Neural progenitor cell (in vitro differentiated cells): ENCODE data around the gene EPHA3. TPM values are rescaled to one million over a fixed set of nuclear protein-coding genes. Genes with fewer than 3 reads are reported as not detected.
A peak's percentile ranks its signal among the peaks of the same experiment; 100 is the strongest.

ENCODE experiments used
- DNase-seq: peaks from one replicate; pipeline ENCODE4 v3.0.0-alpha.2; 2016; ENCODE audit warnings: low spot score
- H2AFZ ChIP-seq: fragments of 200-600 bp; sonication (generic); replicated peaks from 2 replicates; pipeline ENCODE4 v1.6.1; 2016; ENCODE audit warnings: antibody characterized with exemption
- H3F3A ChIP-seq: fragments of 200-600 bp; sonication (generic); 2 replicates; pipeline ENCODE4 v1.6.1; 2016; ENCODE audit warnings: antibody characterized with exemption, low read depth
- H3K27ac ChIP-seq: fragments of 200-600 bp; sonication (generic); 2 replicates; pipeline ENCODE4 v1.5.1; 2016; ENCODE audit warnings: mild to moderate bottlenecking
- H3K27me3 ChIP-seq: fragments of 200-600 bp; sonication (generic); 2 replicates; pipeline ENCODE4 v1.6.1; 2016; ENCODE audit warnings: mild to moderate bottlenecking, moderate library complexity
- H3K36me3 ChIP-seq: fragments of 200-600 bp; sonication (generic); 2 replicates; pipeline ENCODE4 v1.5.1; 2016
- H3K4me1 ChIP-seq: fragments of 200-600 bp; sonication (generic); 2 replicates; pipeline ENCODE4 v1.6.1; 2016; ENCODE audit warnings: mixed run types
- H3K4me2 ChIP-seq: fragments of 200-600 bp; sonication (generic); 2 replicates; pipeline ENCODE4 v1.6.1; 2016
- H3K4me3 ChIP-seq: fragments of 200-600 bp; sonication (generic); 2 replicates; pipeline ENCODE4 v1.5.1; 2016
- H3K79me2 ChIP-seq: fragments of 200-600 bp; sonication (generic); 2 replicates; pipeline ENCODE4 v1.6.1; 2016; ENCODE audit warnings: low read depth
- H3K9ac ChIP-seq: fragments of 200-600 bp; sonication (generic); 2 replicates; pipeline ENCODE4 v1.6.1; 2016
- H3K9me3 ChIP-seq: fragments of 200-600 bp; sonication (generic); 2 replicates; pipeline ENCODE4 v1.5.1; 2016; ENCODE audit warnings: low read depth
- H4K20me1 ChIP-seq: fragments of 200-600 bp; sonication (generic); 2 replicates; pipeline ENCODE4 v1.6.1; 2016; ENCODE audit warnings: low read depth
- H3K27ac Mint-ChIP-seq: 3 replicates; pipeline ENCODE4 v1.8.0; 2021; ENCODE audit warnings: mixed read lengths
- H3K27me3 Mint-ChIP-seq: 2 replicates; pipeline ENCODE4 v1.8.0; 2022; ENCODE audit warnings: low read depth, mild to moderate bottlenecking, inconsistent platforms, moderate library complexity, mixed read lengths; ENCODE audit not compliant: insufficient read depth
- H3K36me3 Mint-ChIP-seq: 3 replicates; pipeline ENCODE4 v1.8.0; 2021; ENCODE audit warnings: mixed read lengths
- H3K4me1 Mint-ChIP-seq: 3 replicates; pipeline ENCODE4 v1.8.0; 2021; ENCODE audit warnings: mixed read lengths
- H3K4me3 Mint-ChIP-seq: 3 replicates; pipeline ENCODE4 v1.8.0; 2021; ENCODE audit warnings: mild to moderate bottlenecking, moderate library complexity, mixed read lengths
- H3K9me3 Mint-ChIP-seq: 3 replicates; pipeline ENCODE4 v1.8.0; 2020; ENCODE audit warnings: mixed read lengths
- CTCF ChIP-seq: fragments of 200-600 bp; sonication (generic); IDR thresholded peaks from 2 replicates; pipeline ENCODE4 v1.5.1; 2017; ENCODE audit warnings: antibody characterized with exemption, mild to moderate bottlenecking
- EZH2 ChIP-seq: fragments of 200-600 bp; sonication (generic); IDR thresholded peaks from 2 replicates; pipeline ENCODE4 v1.6.1; 2017; ENCODE audit warnings: antibody characterized with exemption, mild to moderate bottlenecking, moderate library complexity
- EZH2phosphoT487 ChIP-seq: fragments of 200-600 bp; sonication (generic); IDR thresholded peaks from 2 replicates; pipeline ENCODE4 v1.6.1; 2017; ENCODE audit warnings: antibody characterized with exemption
- total RNA-seq: library from RNA; depleted of rRNA; stranded (reverse); fragments of >200 nt; gene quantifications from 2 replicates; pipeline ENCODE4 v1.2.3, GENCODE V29; 2015; ENCODE audit warnings: low replicate concordance

EPHA3 gene
- total RNA-seq, 1 donor from 2014 or later, result 0.36 TPM

GRCh38 chr3:89452066-89452465 is 344.6 kb downstream of the EPHA3 start:
- no peak overlapping the region for H3K27ac ChIP-seq
- H3K27me3 Mint-ChIP-seq, result peaks cover 5% of the 10 kb centered on the region
- H3K9me3 ChIP-seq, result no peaks in the 10 kb centered on the region
- no peak overlapping the region for H3K27ac Mint-ChIP-seq
- H4K20me1 ChIP-seq, result no peaks in the 10 kb centered on the region
- peaks cover 7% of the 10 kb centered on the region for H3K9me3 Mint-ChIP-seq
- H3K4me3 ChIP-seq, result no peak overlapping the region
- no peaks in the 10 kb centered on the region for H3K4me1 ChIP-seq
- no peaks in the 10 kb centered on the region for H3K36me3 ChIP-seq
- no peak overlapping the region for H3K4me2 ChIP-seq
- peaks cover 32% of the 10 kb centered on the region for H3K36me3 Mint-ChIP-seq
- no peak overlapping the region for H3K4me3 Mint-ChIP-seq
- no peak for TF ChIP-seq CTCF
- no peak for TF ChIP-seq EZH2
- TF ChIP-seq EZH2phosphoT487, result no peak
- H2AFZ ChIP-seq, result no peak overlapping the region
- no peak overlapping the region for H3K9ac ChIP-seq
- no peaks in the 10 kb centered on the region for H3K27me3 ChIP-seq
- H3F3A ChIP-seq, result no peaks in the 10 kb centered on the region
- H3K79me2 ChIP-seq, result no peaks in the 10 kb centered on the region
- no peak for DNase-seq
- no peaks in the 10 kb centered on the region for H3K4me1 Mint-ChIP-seq

GRCh38 chr3:89455240-89455639 is 347.8 kb downstream of the EPHA3 start:
- H3K36me3 Mint-ChIP-seq, result peaks cover 37% of the 10 kb centered on the region

GRCh38 chr3:89467898-89468363 is 360.5 kb downstream of the EPHA3 start:
- no peaks in the 10 kb centered on the region for H3K9me3 ChIP-seq
- Mint-ChIP-seq H3K36me3 (peaks cover 4% of the 10 kb centered on the region), H3K27ac (peak overlapping the region; percentile 80), H3K27me3 (no peaks in the 10 kb centered on the region), H3K4me3 (no peak overlapping the region), H3K9me3 (peaks cover 2% of the 10 kb centered on the region), H3K4me1 (peaks cover 20% of the 10 kb centered on the region)
- H3K9ac ChIP-seq, result no peak overlapping the region
- no peaks in the 10 kb centered on the region for H3K27me3 ChIP-seq
- no peaks in the 10 kb centered on the region for H4K20me1 ChIP-seq
- peak; percentile 63 for DNase-seq
- no peak overlapping the region for H3K27ac ChIP-seq
- TF ChIP-seq EZH2phosphoT487, result no peak
- no peak for TF ChIP-seq EZH2
- TF ChIP-seq CTCF, result no peak
- no peaks in the 10 kb centered on the region for H3K79me2 ChIP-seq
- no peaks in the 10 kb centered on the region for H3K36me3 ChIP-seq
- peak overlapping the region; percentile 7 for H3K4me2 ChIP-seq
- peaks cover 11% of the 10 kb centered on the region for H3K4me1 ChIP-seq
- no peaks in the 10 kb centered on the region for H3F3A ChIP-seq
- H3K4me3 ChIP-seq, result no peak overlapping the region
- no peak overlapping the region for H2AFZ ChIP-seq

More at GRCh38 chr3:89455240-89455639, 347.8 kb downstream of the EPHA3 start:
- no peak overlapping the region for H3K9ac ChIP-seq
- peaks cover 2% of the 10 kb centered on the region for H3K27me3 Mint-ChIP-seq
- H2AFZ ChIP-seq, result no peak overlapping the region
- no peaks in the 10 kb centered on the region for H3K27me3 ChIP-seq
- H3K36me3 ChIP-seq, result no peaks in the 10 kb centered on the region
- H3K27ac ChIP-seq, result no peak overlapping the region
- no peak overlapping the region for H3K4me2 ChIP-seq
- H3K27ac Mint-ChIP-seq, result peak overlapping the region; percentile 20
- TF ChIP-seq EZH2, result no peak
- H3K79me2 ChIP-seq, result no peaks in the 10 kb centered on the region
- no peaks in the 10 kb centered on the region for H4K20me1 ChIP-seq
- no peak for DNase-seq
- H3K4me1 ChIP-seq, result no peaks in the 10 kb centered on the region
- no peak overlapping the region for H3K4me3 Mint-ChIP-seq
- H3K4me3 ChIP-seq, result no peak overlapping the region
- peaks cover 19% of the 10 kb centered on the region for H3K9me3 Mint-ChIP-seq
- no peaks in the 10 kb centered on the region for H3F3A ChIP-seq
- no peaks in the 10 kb centered on the region for H3K4me1 Mint-ChIP-seq
- no peaks in the 10 kb centered on the region for H3K9me3 ChIP-seq

GRCh38 chr3:89472101-89472500 is 364.7 kb downstream of the EPHA3 start:
- no peaks in the 10 kb centered on the region for H3K27me3 ChIP-seq
- no peaks in the 10 kb centered on the region for H4K20me1 ChIP-seq
- no peak overlapping the region for H3K9ac ChIP-seq
- H3K4me3 ChIP-seq, result no peak overlapping the region
- no peaks in the 10 kb centered on the region for H3K79me2 ChIP-seq
- no peaks in the 10 kb centered on the region for H3K36me3 ChIP-seq
- Mint-ChIP-seq H3K27ac (no peak overlapping the region), H3K4me1 (peaks cover 35% of the 10 kb centered on the region), H3K9me3 (peaks cover 3% of the 10 kb centered on the region), H3K36me3 (peaks cover 11% of the 10 kb centered on the region), H3K27me3 (no peaks in the 10 kb centered on the region), H3K4me3 (no peak overlapping the region)
- no peak overlapping the region for H2AFZ ChIP-seq
- TF ChIP-seq CTCF, result no peak
- TF ChIP-seq EZH2, result no peak
- no peak for TF ChIP-seq EZH2phosphoT487
- H3K9me3 ChIP-seq, result no peaks in the 10 kb centered on the region
- peaks cover 11% of the 10 kb centered on the region for H3K4me1 ChIP-seq
- no peak for DNase-seq
- H3F3A ChIP-seq, result no peaks in the 10 kb centered on the region
- no peak overlapping the region for H3K27ac ChIP-seq
- no peak overlapping the region for H3K4me2 ChIP-seq
